H7 (cell line): ENCODE measurements around the gene PRDM15. TPM values are rescaled to one million over a fixed set of nuclear protein-coding genes. Genes with fewer than 3 reads are reported as not detected.
A peak's percentile ranks its signal among the peaks of the same experiment; 100 is the strongest.

Experiments used
- DNase-seq: peaks from one replicate; pipeline ENCODE4 v3.0.0; 2012
- H3K27me3 ChIP-seq: 2 replicates; pipeline ENCODE4 v1.6.0; 2011; ENCODE audit warnings: mild to moderate bottlenecking, low read length; ENCODE audit not compliant: control insufficient read depth, insufficient read depth
- H3K36me3 ChIP-seq: replicated peaks from 2 replicates; pipeline ENCODE4 v1.5.1; 2011; ENCODE audit warnings: low read length; ENCODE audit not compliant: control insufficient read depth, insufficient read depth
- H3K4me3 ChIP-seq: 2 replicates; pipeline ENCODE4 v1.5.1; 2011; ENCODE audit warnings: low read depth, mild to moderate bottlenecking, control low read depth, low read length, moderate library complexity; ENCODE audit not compliant: insufficient read depth
- total RNA-seq: library from RNA; depleted of rRNA; stranded (reverse); fragments of >200 nt; shearing (Covaris generic); gene quantifications from 2 replicates; pipeline ENCODE4 v1.2.3, GENCODE V29; 2014

The PRDM15 gene
- total RNA-seq, 1 experiment from 2014 or later, result 6.7 TPM

GRCh38 chr21:41852151-41852928 lies 26.8 kb downstream of the PRDM15 start:
- no peak overlapping the region for H3K4me3 ChIP-seq
- no peaks in the 10 kb centered on the region for H3K27me3 ChIP-seq
- peaks cover 1% of the 10 kb centered on the region for H3K36me3 ChIP-seq
- DNase-seq, result no peak

DNA sequence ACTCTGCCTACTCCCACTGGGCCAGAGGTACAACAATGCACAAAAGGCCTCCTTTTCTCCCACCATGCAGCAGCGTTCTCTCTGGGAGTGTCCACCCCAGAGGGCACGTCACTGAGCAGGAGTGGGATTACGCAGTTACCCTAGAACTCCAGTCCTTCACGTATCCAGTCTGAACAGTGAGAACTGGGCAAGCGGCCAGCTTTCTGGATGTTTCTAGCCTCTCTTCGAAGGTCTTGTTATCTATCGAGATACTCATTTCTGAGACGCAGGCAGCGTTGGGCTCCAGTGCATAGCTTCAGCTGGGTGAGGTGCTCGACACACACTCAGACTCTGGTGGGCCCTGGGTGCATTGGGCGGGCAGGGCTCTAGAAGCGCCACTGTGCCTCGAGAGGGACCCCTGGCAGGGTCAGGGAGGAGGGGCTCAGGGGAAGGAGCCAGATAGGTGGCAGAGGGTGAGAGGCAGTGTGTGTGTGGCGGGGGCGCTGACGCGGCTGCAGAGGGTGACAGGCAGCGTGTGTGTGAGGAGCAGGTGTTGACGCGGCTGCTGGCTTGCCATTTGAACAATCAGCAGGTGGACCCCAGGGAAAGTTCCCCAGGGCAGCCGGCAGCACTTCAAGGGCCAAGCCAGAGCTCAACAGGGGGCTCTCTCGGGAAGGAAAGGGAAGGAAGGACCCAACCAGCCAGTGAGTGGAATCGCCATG lies 27.9 kb downstream of the PRDM15 start:
- peaks cover 1% of the 10 kb centered on the region for H3K36me3 ChIP-seq
- H3K27me3 ChIP-seq, result no peaks in the 10 kb centered on the region
- H3K4me3 ChIP-seq, result no peak overlapping the region
- no peak for DNase-seq

DNA sequence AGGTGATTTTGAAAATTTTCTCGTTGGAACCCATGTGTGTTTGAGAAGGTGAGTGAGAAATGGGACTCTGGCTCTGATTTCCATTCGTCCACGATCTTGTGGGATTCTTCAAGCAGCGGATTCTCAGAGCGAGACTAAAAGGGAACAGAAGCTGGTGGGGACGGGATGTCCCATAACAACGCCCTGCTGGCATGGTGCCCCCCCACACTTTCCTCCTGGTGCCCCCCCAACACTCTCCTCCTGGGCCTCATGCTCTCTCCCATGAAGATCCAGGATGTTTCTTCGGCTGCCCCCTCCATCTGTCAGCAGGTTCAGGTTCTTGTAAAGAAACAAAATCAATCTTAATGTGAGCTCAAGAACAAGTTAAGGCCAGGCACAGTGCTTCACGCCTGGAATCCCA lies 29.1 kb downstream of the PRDM15 start:
- H3K27me3 ChIP-seq, result no peaks in the 10 kb centered on the region
- DNase-seq, result no peak
- H3K36me3 ChIP-seq, result peaks cover 1% of the 10 kb centered on the region
- no peak overlapping the region for H3K4me3 ChIP-seq

DNA sequence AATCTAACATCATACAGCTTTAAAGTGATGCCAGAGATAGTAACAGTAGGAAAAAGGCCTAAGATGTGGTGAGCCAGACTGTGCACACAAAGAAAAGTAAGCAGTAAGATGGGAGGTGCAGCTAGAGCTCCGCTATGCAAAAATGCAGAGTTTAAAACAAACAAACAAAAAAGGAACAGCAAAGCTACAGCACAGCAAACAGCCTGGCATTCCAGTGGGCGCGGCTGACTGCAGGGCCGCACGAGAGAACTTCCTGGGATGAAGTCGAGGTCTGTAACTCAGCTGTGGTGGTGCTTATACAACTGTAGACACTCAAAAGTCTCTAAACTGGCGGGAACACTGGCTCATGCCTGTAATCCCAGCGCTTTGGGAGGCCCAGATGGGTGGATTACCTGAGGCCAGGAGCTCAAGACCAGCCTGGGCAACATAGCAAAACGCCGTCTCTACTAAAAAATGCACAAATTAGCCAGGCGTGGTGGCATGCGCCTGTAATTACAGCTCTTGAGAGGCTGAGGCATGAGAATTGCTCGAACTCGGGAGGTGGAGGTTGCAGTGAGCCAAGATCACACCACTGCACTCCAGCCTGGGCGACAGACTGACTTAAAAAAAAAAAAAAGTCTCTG lies 30.1 kb downstream of the PRDM15 start:
- Histone ChIP-seq H3K27me3 (no peaks in the 10 kb centered on the region), H3K36me3 (peaks cover under 1% of the 10 kb centered on the region), H3K4me3 (no peak overlapping the region)
- no peak for DNase-seq

GRCh38 chr21:41848533-41848932 lies 30.6 kb downstream of the PRDM15 start:
- no peak for DNase-seq
- no peaks in the 10 kb centered on the region for H3K36me3 ChIP-seq

GRCh38 chr21:41847066-41847804 lies 31.9 kb downstream of the PRDM15 start:
- H3K36me3 ChIP-seq, result no peaks in the 10 kb centered on the region
- DNase-seq, result peak; percentile 84
- no peaks in the 10 kb centered on the region for H3K27me3 ChIP-seq
- no peak overlapping the region for H3K4me3 ChIP-seq

More at GRCh38 chr21:41848533-41848932, 30.6 kb downstream of the PRDM15 start:
- H3K4me3 ChIP-seq, result no peak overlapping the region
- no peaks in the 10 kb centered on the region for H3K27me3 ChIP-seq

DNA sequence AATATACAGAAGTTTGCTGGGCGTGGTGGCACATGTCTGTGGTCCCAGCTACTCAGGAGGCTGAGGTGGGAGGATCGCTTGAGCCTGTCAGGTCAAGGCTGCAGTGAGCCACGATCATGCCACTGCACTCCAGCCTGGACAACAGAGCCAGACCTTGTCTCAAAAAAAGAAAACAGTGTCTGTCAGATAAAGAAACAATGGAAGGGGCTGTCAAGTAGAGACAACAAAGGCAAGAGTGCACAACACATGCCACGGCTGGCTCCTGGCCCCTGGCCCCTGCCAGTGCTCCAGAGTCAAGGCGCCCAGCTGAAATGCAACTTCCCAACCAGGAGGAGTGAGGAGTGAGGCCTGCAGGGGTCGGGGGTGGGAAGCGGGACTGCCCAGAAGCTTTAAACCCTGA lies 32.6 kb downstream of the PRDM15 start:
- no peak overlapping the region for H3K4me3 ChIP-seq

DNA sequence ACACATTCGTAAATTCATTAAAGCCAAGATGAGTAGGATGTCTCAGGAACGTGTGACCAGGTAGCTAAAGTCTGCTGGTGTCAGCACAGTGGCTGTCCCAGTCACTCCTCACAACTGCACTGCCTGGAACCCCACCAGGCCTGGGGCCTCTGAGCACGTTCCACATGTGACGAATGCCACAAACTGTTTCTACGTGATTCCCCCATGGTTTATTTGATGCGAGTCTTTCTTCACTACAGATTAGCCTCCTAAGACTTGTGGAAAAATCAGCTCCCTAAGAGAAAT lies 33.2 kb downstream of the PRDM15 start:
- DNase-seq, result no peak
- no peaks in the 10 kb centered on the region for H3K36me3 ChIP-seq
- no peak overlapping the region for H3K4me3 ChIP-seq
- H3K27me3 ChIP-seq, result no peaks in the 10 kb centered on the region

More for the DNA sequence above, 32.6 kb downstream of the PRDM15 start:
- no peak for DNase-seq
- H3K27me3 ChIP-seq, result no peaks in the 10 kb centered on the region
- H3K36me3 ChIP-seq, result no peaks in the 10 kb centered on the region

GRCh38 chr21:41845310-41846032 lies 33.7 kb downstream of the PRDM15 start:
- no peaks in the 10 kb centered on the region for H3K27me3 ChIP-seq
- DNase-seq, result no peak
- no peak overlapping the region for H3K4me3 ChIP-seq
- H3K36me3 ChIP-seq, result no peaks in the 10 kb centered on the region

- Histone ChIP-seq H3K27me3 (no peaks in the 10 kb centered on the region), H3K36me3 (no peaks in the 10 kb centered on the region), H3K4me3 (no peak overlapping the region)
- no peak for DNase-seq
These were observed 35.6 kb downstream of the PRDM15 start for GRCh38 chr21:41843584-41843983.

DNA sequence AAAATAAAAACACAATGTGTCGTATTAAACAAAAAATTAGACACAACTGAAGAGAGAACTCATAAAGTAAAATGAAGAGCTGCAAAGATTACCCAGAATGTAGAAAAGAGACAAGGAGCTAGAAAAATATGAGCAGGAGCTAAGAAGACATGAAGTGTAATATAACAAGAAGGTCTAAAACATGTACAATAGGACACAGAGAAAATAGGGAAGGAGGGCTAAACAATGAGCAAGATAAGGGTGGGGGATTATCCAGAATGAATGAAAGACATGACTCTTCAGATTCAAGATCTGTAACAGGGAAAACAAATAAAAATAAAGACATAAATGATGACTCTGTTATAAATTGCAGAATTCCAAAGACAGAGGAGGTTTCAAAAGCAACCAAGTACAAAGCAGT lies 38.3 kb downstream of the PRDM15 start:
- H3K4me3 ChIP-seq, result no peak overlapping the region
- H3K27me3 ChIP-seq, result no peaks in the 10 kb centered on the region
- no peaks in the 10 kb centered on the region for H3K36me3 ChIP-seq
- no peak for DNase-seq

DNA sequence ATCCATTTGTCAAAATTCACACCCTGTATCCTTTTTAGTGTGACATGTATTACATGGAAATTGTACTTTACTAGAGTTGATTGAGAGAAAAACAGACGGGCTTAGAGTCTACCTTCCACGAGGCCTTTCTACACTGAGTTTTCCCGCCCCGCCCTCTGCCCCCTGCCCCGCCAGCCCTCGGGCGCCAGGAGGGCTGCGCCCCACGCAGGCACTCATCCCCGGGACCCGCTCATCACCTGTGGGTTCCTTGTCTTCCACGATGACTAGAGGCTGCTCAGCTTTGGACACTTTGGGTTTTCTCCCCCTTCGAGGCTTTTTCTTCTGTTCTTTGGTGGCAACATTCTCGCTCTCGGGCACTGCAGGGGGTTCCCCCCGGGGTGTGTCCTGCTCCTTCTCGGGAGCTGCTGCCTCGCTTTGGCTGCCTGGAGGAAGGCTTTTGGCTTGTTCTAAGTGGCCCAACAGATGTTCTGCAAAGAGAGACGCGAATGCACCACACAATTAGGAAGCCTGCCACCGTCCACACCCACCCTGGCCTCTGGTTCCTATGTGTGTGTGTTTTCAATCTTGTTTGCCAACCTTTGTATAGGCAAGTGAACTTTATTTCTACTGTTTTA lies 39.6 kb downstream of the PRDM15 start:
- Histone ChIP-seq H3K27me3 (no peaks in the 10 kb centered on the region), H3K36me3 (no peaks in the 10 kb centered on the region), H3K4me3 (no peak overlapping the region)
- peak; percentile 66 for DNase-seq

DNA sequence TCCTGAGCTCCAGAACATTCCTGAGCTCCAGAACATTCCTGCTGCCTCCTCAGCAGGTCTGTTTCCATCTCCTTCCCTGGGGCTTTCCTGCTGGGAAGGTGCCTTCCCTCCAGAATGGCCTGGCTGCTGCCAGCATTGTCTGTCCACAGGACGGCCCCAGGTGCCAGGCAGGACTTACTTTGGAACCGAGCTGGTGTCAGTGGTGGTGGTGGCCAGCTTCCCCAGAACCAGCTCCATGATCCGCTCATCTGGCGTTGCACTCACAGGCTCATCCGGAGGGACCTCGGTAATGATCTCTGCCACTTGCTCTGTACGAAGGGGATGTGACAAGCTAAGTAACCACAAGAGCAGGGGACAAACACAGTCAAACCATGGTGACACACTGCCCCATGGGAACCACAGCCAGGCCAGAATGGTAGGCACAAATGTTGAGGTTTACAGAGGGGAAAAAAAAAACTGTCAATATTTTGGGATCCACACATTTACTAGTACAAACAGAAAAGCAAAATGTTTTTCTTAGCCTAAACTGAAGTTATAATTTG lies 41.3 kb downstream of the PRDM15 start:
- Histone ChIP-seq H3K4me3 (no peak overlapping the region), H3K36me3 (peaks cover 1% of the 10 kb centered on the region; the same call in 1 of the 2 replicates), H3K27me3 (no peaks in the 10 kb centered on the region)
- no peak for DNase-seq
